Neural cell (in vitro differentiated cells): ENCODE measurements around the gene DDX24. TPM values are rescaled to one million over a fixed set of nuclear protein-coding genes. Genes with fewer than 3 reads are reported as not detected.

ENCODE experiments used
- H2AFZ ChIP-seq: fragments of 200-600, 300-800 bp; sonication (generic), shearing (Covaris generic); 2 replicates; pipeline ENCODE4 v1.6.0; 2014; ENCODE audit warnings: low read depth, mild to moderate bottlenecking, antibody characterized with exemption, low read length, moderate library complexity
- H3F3A ChIP-seq: fragments of 200-600 bp; shearing (Covaris generic); 2 replicates; pipeline ENCODE4 v1.6.1; 2016; ENCODE audit warnings: mild to moderate bottlenecking, moderate library complexity, mixed read lengths, antibody characterized with exemption, low read length; ENCODE audit not compliant: insufficient read depth, poor library complexity, severe bottlenecking
- H3K27ac ChIP-seq: fragments of 200-600, 300-800 bp; sonication (generic), shearing (Covaris generic); 2 replicates; pipeline ENCODE4 v1.5.1; 2014; ENCODE audit warnings: mild to moderate bottlenecking, low read length, moderate library complexity
- H3K27me3 ChIP-seq: fragments of 300-800, 200-600 bp; sonication (generic), shearing (Covaris generic); 2 replicates; pipeline ENCODE4 v1.6.0; 2014; ENCODE audit warnings: mild to moderate bottlenecking, low read depth, low read length, moderate library complexity; ENCODE audit not compliant: insufficient read depth
- H3K36me3 ChIP-seq: fragments of 300-800, 200-600 bp; sonication (generic), shearing (Covaris generic); 2 replicates; pipeline ENCODE4 v1.5.1; 2014; ENCODE audit warnings: mild to moderate bottlenecking, antibody characterized with exemption, low read length, moderate library complexity; ENCODE audit not compliant: insufficient read depth
- H3K4me2 ChIP-seq: fragments of 300-800, 200-600 bp; sonication (generic), shearing (Covaris generic); 2 replicates; pipeline ENCODE4 v1.6.0; 2014; ENCODE audit warnings: mild to moderate bottlenecking, low read length
- H3K4me3 ChIP-seq: fragments of 300-800, 200-600 bp; sonication (generic), shearing (Covaris generic); 2 replicates; pipeline ENCODE4 v1.5.1; 2014; ENCODE audit warnings: mild to moderate bottlenecking, low read length, moderate library complexity
- H3K79me2 ChIP-seq: fragments of 200-600 bp; shearing (Covaris generic); replicated peaks from 2 replicates; pipeline ENCODE4 v1.6.0; 2014; ENCODE audit warnings: mild to moderate bottlenecking, low read length, moderate library complexity; ENCODE audit not compliant: insufficient read depth
- H3K9ac ChIP-seq: fragments of 300-800, 200-600 bp; sonication (generic), shearing (Covaris generic); 2 replicates; pipeline ENCODE4 v1.6.1; 2016; ENCODE audit warnings: mild to moderate bottlenecking, low read length, mixed read lengths
- H3K9me2 ChIP-seq: fragments of 200-600 bp; shearing (Covaris generic); 2 replicates; pipeline ENCODE4 v1.6.1; 2016; ENCODE audit warnings: mild to moderate bottlenecking, low read length, mixed read lengths; ENCODE audit not compliant: insufficient read depth
- H3K9me3 ChIP-seq: fragments of 200-600, 300-800 bp; sonication (generic), shearing (Covaris generic); 2 replicates; pipeline ENCODE4 v1.6.1; 2016; ENCODE audit warnings: mild to moderate bottlenecking, mixed run types, low read length, moderate library complexity, mixed read lengths
- H4K20me1 ChIP-seq: fragments of 200-600 bp; shearing (Covaris generic); 2 replicates; pipeline ENCODE4 v1.6.1; 2016; ENCODE audit warnings: mild to moderate bottlenecking, mixed run types; ENCODE audit not compliant: insufficient read depth
- CTCF ChIP-seq: fragments of 450-650 bp; IDR thresholded peaks from 2 replicates; pipeline ENCODE4 v1.5.1; 2014; ENCODE audit warnings: antibody characterized with exemption, mild to moderate bottlenecking, moderate library complexity; ENCODE audit not compliant: poor library complexity, severe bottlenecking
- EZH2 ChIP-seq: fragments of 200-600, 300-800 bp; shearing (Covaris generic), sonication (generic); IDR thresholded peaks from 2 replicates; pipeline ENCODE4 v1.6.1; 2014; ENCODE audit warnings: antibody characterized with exemption, low read length, borderline replicate concordance, mild to moderate bottlenecking; ENCODE audit not compliant: insufficient read depth, poor library complexity, severe bottlenecking
- MXI1 ChIP-seq: fragments of 450-650 bp; conservative IDR thresholded peaks from 2 replicates; pipeline ENCODE4 v1.6.1; 2014; ENCODE audit warnings: antibody characterized with exemption, mild to moderate bottlenecking; ENCODE audit not compliant: poor library complexity, severe bottlenecking
- POLR2AphosphoS5 ChIP-seq: IDR thresholded peaks from 2 replicates; pipeline ENCODE4 v1.6.1; 2012
- RAD21 ChIP-seq: fragments of 450-650 bp; conservative IDR thresholded peaks from 2 replicates; pipeline ENCODE4 v1.6.1; 2014; ENCODE audit warnings: antibody characterized with exemption, mild to moderate bottlenecking, moderate library complexity
- REST ChIP-seq: IDR thresholded peaks from 2 replicates; pipeline ENCODE4 v1.6.1; 2012; ENCODE audit warnings: borderline replicate concordance
- SMC3 ChIP-seq: fragments of 450-650 bp; conservative IDR thresholded peaks from 2 replicates; pipeline ENCODE4 v1.6.1; 2014; ENCODE audit warnings: antibody characterized with exemption, mild to moderate bottlenecking, moderate library complexity; ENCODE audit not compliant: poor library complexity
- TAF1 ChIP-seq: IDR thresholded peaks from 2 replicates; pipeline ENCODE4 v1.6.1; 2012; ENCODE audit warnings: low read depth
- polyA plus RNA-seq: library from polyadenylated mRNA; depleted of rRNA; stranded (reverse); fragments of >200 nt; gene quantifications from 2 replicates; pipeline ENCODE4 v1.2.3, GENCODE V29; 2014

Gene DDX24
- polyA plus RNA-seq, 1 donor from 2014 or later = 177 TPM

- Histone ChIP-seq H2AFZ (no peak overlapping the region), H4K20me1 (no peaks in the 10 kb centered on the region), H3K27me3 (no peaks in the 10 kb centered on the region), H3F3A (no peaks in the 10 kb centered on the region), H3K9me3 (no peaks in the 10 kb centered on the region), H3K4me3 (no peak overlapping the region), H3K79me2 (no peaks in the 10 kb centered on the region), H3K36me3 (no peaks in the 10 kb centered on the region), H3K4me2 (no peak overlapping the region), H3K27ac (no peak overlapping the region), H3K9me2 (no peaks in the 10 kb centered on the region), H3K9ac (no peak overlapping the region)
- TF ChIP-seq REST (no peak), TAF1 (no peak), RAD21 (no peak), MXI1 (no peak), POLR2AphosphoS5 (no peak), CTCF (no peak)
Observed at GRCh38 chr14:94021001-94021400, 60.0 kb downstream of the DDX24 start.

GRCh38 chr14:94020267-94020666 is 60.7 kb downstream of the DDX24 start:
- Histone ChIP-seq H3K4me2 (no peak overlapping the region), H3K4me3 (no peak overlapping the region), H3F3A (no peaks in the 10 kb centered on the region), H3K36me3 (no peaks in the 10 kb centered on the region), H3K79me2 (no peaks in the 10 kb centered on the region), H3K9me3 (no peaks in the 10 kb centered on the region), H2AFZ (no peak overlapping the region), H4K20me1 (no peaks in the 10 kb centered on the region), H3K27me3 (no peaks in the 10 kb centered on the region), H3K27ac (no peak overlapping the region), H3K9ac (no peak overlapping the region), H3K9me2 (no peaks in the 10 kb centered on the region)
- TF ChIP-seq CTCF (no peak), SMC3 (no peak), EZH2 (no peak), MXI1 (no peak), TAF1 (no peak)
